WTC11 (cell line): ENCODE data around the gene XPNPEP1.

Experiments
- E2F1 ChIP-seq: sonication (generic); formaldehyde crosslinking; IDR thresholded peaks from 2 replicates; pipeline ENCODE4 v1.8.0; 2022; ENCODE audit warnings: mild to moderate bottlenecking, missing genetic modification reagents
- ESRRA ChIP-seq: sonication (generic); formaldehyde crosslinking; IDR thresholded peaks from 2 replicates; pipeline ENCODE4 v1.8.1; 2022; ENCODE audit warnings: mild to moderate bottlenecking, missing genetic modification reagents, borderline replicate concordance
- FOXP1 ChIP-seq: sonication (generic); formaldehyde crosslinking; IDR thresholded peaks from 2 replicates; pipeline ENCODE4 v1.8.0; 2022; ENCODE audit warnings: missing genetic modification reagents, mild to moderate bottlenecking, moderate library complexity, borderline replicate concordance
- MYBL2 ChIP-seq: sonication (generic); formaldehyde crosslinking; IDR thresholded peaks from 2 replicates; pipeline ENCODE4 v1.8.1; 2023; ENCODE audit warnings: mild to moderate bottlenecking, moderate library complexity, missing genetic modification reagents
- NFE2L1 ChIP-seq: sonication (generic); formaldehyde crosslinking; IDR thresholded peaks from 2 replicates; pipeline ENCODE4 v1.8.1; 2023; ENCODE audit warnings: missing genetic modification reagents
- TEAD1 ChIP-seq: sonication (generic); formaldehyde crosslinking; IDR thresholded peaks from 2 replicates; pipeline ENCODE4 v1.8.0; 2022; ENCODE audit warnings: mild to moderate bottlenecking, missing genetic modification reagents
- TP53 ChIP-seq: sonication (generic); formaldehyde crosslinking; IDR thresholded peaks from 2 replicates; pipeline ENCODE4 v1.8.1; 2023; ENCODE audit warnings: mild to moderate bottlenecking, missing genetic modification reagents
- USF2 ChIP-seq: sonication (generic); formaldehyde crosslinking; IDR thresholded peaks from 2 replicates; pipeline ENCODE4 v1.8.1; 2023; ENCODE audit warnings: mild to moderate bottlenecking, missing genetic modification reagents, moderate library complexity
- ZNF396 ChIP-seq: fragments of 250-450 bp; sonication (Bioruptor Pico); IDR thresholded peaks from 2 replicates; pipeline ENCODE4 v1.8.0; 2021; ENCODE audit warnings: mild to moderate bottlenecking, moderate library complexity, borderline replicate concordance
- TF ChIP-seq, protein P1 (sequence below): fragments of 250-450 bp; sonication (Bioruptor Pico); IDR thresholded peaks from 2 replicates; pipeline ENCODE4 v1.9.0; 2021; ENCODE audit warnings: mild to moderate bottlenecking, borderline replicate concordance
- TF ChIP-seq, protein P2 (sequence below): fragments of 200-600 bp; IDR thresholded peaks from 2 replicates; pipeline ENCODE4 v1.8.0; 2022; ENCODE audit warnings: antibody characterized with exemption
- TF ChIP-seq, protein P3 (sequence below): sonication (generic); formaldehyde crosslinking; IDR thresholded peaks from 2 replicates; pipeline ENCODE4 v1.8.0; 2022; ENCODE audit warnings: mild to moderate bottlenecking, missing genetic modification reagents
- TF ChIP-seq, protein P4 (sequence below): sonication (generic); formaldehyde crosslinking; conservative IDR thresholded peaks from 2 replicates; pipeline ENCODE4 v1.8.1; 2023; ENCODE audit warnings: mild to moderate bottlenecking, low read depth, missing genetic modification reagents, moderate library complexity
- TF ChIP-seq, protein P5 (sequence below): sonication (generic); formaldehyde crosslinking; IDR thresholded peaks from 2 replicates; pipeline ENCODE4 v1.8.1; 2023; ENCODE audit warnings: mild to moderate bottlenecking, missing genetic modification reagents

DNA sequence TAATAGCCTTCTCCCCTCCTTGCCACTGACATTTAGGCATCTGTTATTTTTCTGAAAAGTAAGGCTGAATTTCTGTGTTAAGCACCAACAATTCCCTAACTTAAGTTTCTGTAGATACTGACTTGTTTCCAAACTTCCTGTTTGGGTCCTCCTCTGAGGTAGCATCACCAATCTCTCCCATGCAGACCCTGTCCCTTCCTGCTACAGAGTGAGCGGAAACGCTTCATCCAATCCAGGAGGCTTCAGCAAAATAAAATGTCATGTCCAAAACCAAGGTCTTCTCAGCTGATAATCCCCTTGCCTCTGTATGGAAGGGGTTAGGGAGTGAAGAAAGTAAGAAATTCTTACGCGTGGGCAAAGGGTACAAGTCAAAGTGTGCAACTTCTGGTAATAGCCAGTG lies 29.9 kb downstream of the XPNPEP1 start:
- no peak for TF ChIP-seq USF2 (CRISPR knock-in tag)
- no peak for TF ChIP-seq TEAD1 (CRISPR knock-in tag)
- TF ChIP-seq, protein P1, sequence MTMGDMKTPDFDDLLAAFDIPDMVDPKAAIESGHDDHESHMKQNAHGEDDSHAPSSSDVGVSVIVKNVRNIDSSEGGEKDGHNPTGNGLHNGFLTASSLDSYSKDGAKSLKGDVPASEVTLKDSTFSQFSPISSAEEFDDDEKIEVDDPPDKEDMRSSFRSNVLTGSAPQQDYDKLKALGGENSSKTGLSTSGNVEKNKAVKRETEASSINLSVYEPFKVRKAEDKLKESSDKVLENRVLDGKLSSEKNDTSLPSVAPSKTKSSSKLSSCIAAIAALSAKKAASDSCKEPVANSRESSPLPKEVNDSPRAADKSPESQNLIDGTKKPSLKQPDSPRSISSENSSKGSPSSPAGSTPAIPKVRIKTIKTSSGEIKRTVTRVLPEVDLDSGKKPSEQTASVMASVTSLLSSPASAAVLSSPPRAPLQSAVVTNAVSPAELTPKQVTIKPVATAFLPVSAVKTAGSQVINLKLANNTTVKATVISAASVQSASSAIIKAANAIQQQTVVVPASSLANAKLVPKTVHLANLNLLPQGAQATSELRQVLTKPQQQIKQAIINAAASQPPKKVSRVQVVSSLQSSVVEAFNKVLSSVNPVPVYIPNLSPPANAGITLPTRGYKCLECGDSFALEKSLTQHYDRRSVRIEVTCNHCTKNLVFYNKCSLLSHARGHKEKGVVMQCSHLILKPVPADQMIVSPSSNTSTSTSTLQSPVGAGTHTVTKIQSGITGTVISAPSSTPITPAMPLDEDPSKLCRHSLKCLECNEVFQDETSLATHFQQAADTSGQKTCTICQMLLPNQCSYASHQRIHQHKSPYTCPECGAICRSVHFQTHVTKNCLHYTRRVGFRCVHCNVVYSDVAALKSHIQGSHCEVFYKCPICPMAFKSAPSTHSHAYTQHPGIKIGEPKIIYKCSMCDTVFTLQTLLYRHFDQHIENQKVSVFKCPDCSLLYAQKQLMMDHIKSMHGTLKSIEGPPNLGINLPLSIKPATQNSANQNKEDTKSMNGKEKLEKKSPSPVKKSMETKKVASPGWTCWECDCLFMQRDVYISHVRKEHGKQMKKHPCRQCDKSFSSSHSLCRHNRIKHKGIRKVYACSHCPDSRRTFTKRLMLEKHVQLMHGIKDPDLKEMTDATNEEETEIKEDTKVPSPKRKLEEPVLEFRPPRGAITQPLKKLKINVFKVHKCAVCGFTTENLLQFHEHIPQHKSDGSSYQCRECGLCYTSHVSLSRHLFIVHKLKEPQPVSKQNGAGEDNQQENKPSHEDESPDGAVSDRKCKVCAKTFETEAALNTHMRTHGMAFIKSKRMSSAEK (CRISPR knock-in tag): no peak
- TF ChIP-seq TP53 (CRISPR knock-in tag): no peak
- TF ChIP-seq, protein P2, sequence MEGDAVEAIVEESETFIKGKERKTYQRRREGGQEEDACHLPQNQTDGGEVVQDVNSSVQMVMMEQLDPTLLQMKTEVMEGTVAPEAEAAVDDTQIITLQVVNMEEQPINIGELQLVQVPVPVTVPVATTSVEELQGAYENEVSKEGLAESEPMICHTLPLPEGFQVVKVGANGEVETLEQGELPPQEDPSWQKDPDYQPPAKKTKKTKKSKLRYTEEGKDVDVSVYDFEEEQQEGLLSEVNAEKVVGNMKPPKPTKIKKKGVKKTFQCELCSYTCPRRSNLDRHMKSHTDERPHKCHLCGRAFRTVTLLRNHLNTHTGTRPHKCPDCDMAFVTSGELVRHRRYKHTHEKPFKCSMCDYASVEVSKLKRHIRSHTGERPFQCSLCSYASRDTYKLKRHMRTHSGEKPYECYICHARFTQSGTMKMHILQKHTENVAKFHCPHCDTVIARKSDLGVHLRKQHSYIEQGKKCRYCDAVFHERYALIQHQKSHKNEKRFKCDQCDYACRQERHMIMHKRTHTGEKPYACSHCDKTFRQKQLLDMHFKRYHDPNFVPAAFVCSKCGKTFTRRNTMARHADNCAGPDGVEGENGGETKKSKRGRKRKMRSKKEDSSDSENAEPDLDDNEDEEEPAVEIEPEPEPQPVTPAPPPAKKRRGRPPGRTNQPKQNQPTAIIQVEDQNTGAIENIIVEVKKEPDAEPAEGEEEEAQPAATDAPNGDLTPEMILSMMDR: no peak
- TF ChIP-seq, protein P3, sequence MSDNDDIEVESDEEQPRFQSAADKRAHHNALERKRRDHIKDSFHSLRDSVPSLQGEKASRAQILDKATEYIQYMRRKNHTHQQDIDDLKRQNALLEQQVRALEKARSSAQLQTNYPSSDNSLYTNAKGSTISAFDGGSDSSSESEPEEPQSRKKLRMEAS (CRISPR knock-in tag): no peak
- TF ChIP-seq, protein P4, sequence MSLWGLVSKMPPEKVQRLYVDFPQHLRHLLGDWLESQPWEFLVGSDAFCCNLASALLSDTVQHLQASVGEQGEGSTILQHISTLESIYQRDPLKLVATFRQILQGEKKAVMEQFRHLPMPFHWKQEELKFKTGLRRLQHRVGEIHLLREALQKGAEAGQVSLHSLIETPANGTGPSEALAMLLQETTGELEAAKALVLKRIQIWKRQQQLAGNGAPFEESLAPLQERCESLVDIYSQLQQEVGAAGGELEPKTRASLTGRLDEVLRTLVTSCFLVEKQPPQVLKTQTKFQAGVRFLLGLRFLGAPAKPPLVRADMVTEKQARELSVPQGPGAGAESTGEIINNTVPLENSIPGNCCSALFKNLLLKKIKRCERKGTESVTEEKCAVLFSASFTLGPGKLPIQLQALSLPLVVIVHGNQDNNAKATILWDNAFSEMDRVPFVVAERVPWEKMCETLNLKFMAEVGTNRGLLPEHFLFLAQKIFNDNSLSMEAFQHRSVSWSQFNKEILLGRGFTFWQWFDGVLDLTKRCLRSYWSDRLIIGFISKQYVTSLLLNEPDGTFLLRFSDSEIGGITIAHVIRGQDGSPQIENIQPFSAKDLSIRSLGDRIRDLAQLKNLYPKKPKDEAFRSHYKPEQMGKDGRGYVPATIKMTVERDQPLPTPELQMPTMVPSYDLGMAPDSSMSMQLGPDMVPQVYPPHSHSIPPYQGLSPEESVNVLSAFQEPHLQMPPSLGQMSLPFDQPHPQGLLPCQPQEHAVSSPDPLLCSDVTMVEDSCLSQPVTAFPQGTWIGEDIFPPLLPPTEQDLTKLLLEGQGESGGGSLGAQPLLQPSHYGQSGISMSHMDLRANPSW (CRISPR knock-in tag): no peak
- no peak for TF ChIP-seq FOXP1
- TF ChIP-seq, protein P5, sequence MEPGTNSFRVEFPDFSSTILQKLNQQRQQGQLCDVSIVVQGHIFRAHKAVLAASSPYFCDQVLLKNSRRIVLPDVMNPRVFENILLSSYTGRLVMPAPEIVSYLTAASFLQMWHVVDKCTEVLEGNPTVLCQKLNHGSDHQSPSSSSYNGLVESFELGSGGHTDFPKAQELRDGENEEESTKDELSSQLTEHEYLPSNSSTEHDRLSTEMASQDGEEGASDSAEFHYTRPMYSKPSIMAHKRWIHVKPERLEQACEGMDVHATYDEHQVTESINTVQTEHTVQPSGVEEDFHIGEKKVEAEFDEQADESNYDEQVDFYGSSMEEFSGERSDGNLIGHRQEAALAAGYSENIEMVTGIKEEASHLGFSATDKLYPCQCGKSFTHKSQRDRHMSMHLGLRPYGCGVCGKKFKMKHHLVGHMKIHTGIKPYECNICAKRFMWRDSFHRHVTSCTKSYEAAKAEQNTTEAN (CRISPR knock-in tag): no peak
- no peak for TF ChIP-seq E2F1 (CRISPR knock-in tag)
- no peak for TF ChIP-seq MYBL2 (CRISPR knock-in tag)
- no peak for TF ChIP-seq NFE2L1
- no peak for TF ChIP-seq ESRRA (CRISPR knock-in tag)
- no peak for TF ChIP-seq ZNF396 (CRISPR knock-in tag)
